Measurements from ENCODE around the gene GADD45G. TPM values are rescaled to one million over a fixed set of nuclear protein-coding genes. Genes with fewer than 3 reads are reported as not detected.

Gene GADD45G
- total RNA-seq, 1 experiment from 2014 or later = 10.6 TPM

GRCh38 chr9:89638359-89638758 lies 33.5 kb downstream of the GADD45G start:
- no peak overlapping the region for H3K27ac Mint-ChIP-seq
- ATAC-seq = no peak
- no peaks in the 10 kb centered on the region for H3K36me3 Mint-ChIP-seq
- peaks cover 8% of the 10 kb centered on the region for H3K4me1 Mint-ChIP-seq
- H3K27me3 Mint-ChIP-seq (ENCODE audit: low read depth) = no peaks in the 10 kb centered on the region; the same call in 1 of the 2 replicates
- POLR2A ChIA-PET = no interaction called here
- CTCF ChIA-PET = interaction anchor here (0.9 to 1.8 kb wide), 3 partner anchors 10 to 50 kb away, joined by 3 to 5 read pairs (median 3); no protein-coding TSS in a partner anchor
- H3K4me3 Mint-ChIP-seq = no peak overlapping the region
- H3K9me3 Mint-ChIP-seq = no peaks in the 10 kb centered on the region
- no peak for DNase-seq (ENCODE audit: low spot score)
- TF ChIP-seq EMX1 (CRISPR knock-in tag; IDR thresholded peaks at IDR 0.05) (no peak), ETV6 (CRISPR knock-in tag; IDR thresholded peaks at IDR 0.05) (no peak), MYBL2 (CRISPR knock-in tag; IDR thresholded peaks at IDR 0.05) (no peak)
- TF ChIP-seq, protein P1, sequence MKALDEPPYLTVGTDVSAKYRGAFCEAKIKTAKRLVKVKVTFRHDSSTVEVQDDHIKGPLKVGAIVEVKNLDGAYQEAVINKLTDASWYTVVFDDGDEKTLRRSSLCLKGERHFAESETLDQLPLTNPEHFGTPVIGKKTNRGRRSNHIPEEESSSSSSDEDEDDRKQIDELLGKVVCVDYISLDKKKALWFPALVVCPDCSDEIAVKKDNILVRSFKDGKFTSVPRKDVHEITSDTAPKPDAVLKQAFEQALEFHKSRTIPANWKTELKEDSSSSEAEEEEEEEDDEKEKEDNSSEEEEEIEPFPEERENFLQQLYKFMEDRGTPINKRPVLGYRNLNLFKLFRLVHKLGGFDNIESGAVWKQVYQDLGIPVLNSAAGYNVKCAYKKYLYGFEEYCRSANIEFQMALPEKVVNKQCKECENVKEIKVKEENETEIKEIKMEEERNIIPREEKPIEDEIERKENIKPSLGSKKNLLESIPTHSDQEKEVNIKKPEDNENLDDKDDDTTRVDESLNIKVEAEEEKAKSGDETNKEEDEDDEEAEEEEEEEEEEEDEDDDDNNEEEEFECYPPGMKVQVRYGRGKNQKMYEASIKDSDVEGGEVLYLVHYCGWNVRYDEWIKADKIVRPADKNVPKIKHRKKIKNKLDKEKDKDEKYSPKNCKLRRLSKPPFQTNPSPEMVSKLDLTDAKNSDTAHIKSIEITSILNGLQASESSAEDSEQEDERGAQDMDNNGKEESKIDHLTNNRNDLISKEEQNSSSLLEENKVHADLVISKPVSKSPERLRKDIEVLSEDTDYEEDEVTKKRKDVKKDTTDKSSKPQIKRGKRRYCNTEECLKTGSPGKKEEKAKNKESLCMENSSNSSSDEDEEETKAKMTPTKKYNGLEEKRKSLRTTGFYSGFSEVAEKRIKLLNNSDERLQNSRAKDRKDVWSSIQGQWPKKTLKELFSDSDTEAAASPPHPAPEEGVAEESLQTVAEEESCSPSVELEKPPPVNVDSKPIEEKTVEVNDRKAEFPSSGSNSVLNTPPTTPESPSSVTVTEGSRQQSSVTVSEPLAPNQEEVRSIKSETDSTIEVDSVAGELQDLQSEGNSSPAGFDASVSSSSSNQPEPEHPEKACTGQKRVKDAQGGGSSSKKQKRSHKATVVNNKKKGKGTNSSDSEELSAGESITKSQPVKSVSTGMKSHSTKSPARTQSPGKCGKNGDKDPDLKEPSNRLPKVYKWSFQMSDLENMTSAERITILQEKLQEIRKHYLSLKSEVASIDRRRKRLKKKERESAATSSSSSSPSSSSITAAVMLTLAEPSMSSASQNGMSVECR (CRISPR knock-in tag; IDR thresholded peaks at IDR 0.05; ENCODE audit: borderline replicate concordance) = no peak

DNA sequence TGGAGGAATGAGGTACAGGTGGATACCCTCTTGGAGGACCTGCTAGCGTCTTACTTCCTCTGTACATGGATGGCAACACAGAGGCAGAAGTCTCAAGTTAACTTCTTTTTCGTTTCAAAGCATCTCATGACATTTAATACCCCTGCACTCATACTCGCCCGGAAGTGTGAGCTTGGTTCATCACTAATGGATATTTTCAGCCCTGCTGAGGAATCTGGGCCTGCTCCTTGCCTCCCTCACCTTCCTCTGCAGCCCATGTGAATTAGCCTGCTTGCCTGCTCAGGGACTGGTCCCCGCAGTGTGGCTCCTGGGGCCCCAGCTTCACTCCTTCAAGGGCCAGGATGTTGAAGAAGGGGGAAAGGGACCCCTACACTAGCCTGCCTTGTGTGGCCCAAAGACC lies 34.1 kb downstream of the GADD45G start:
- Mint-ChIP-seq H3K27ac (no peak overlapping the region), H3K27me3 (ENCODE audit: low read depth) (no peaks in the 10 kb centered on the region; the same call in 1 of the 2 replicates), H3K36me3 (no peaks in the 10 kb centered on the region), H3K9me3 (no peaks in the 10 kb centered on the region), H3K4me1 (peaks cover 8% of the 10 kb centered on the region), H3K4me3 (no peak overlapping the region)
- TF ChIP-seq CREM (CRISPR knock-in tag; IDR thresholded peaks at IDR 0.05) (no peak), GABPB1 (CRISPR knock-in tag; IDR thresholded peaks at IDR 0.05) (no peak), ZSCAN18 (CRISPR knock-in tag; IDR thresholded peaks at IDR 0.05) (no peak), ETV6 (CRISPR knock-in tag; IDR thresholded peaks at IDR 0.05) (no peak), ZNF416 (CRISPR knock-in tag; IDR thresholded peaks at IDR 0.05) (no peak), EMX1 (CRISPR knock-in tag; IDR thresholded peaks at IDR 0.05) (no peak), FOXP1 (CRISPR knock-in tag; IDR thresholded peaks at IDR 0.05; ENCODE audit: borderline replicate concordance) (no peak), NR3C1 (CRISPR knock-in tag; conservative IDR thresholded peaks at IDR 0.05; ENCODE audit: low read depth) (no peak), PRDM15 (CRISPR knock-in tag; IDR thresholded peaks at IDR 0.05) (no peak), ELF4 (CRISPR knock-in tag; IDR thresholded peaks at IDR 0.05; ENCODE audit: low read depth) (no peak), JUN (CRISPR knock-in tag; IDR thresholded peaks at IDR 0.05) (no peak), USF1 (CRISPR knock-in tag; IDR thresholded peaks at IDR 0.05) (no peak), ZNF396 (CRISPR knock-in tag; IDR thresholded peaks at IDR 0.05; ENCODE audit: borderline replicate concordance) (no peak), USF2 (CRISPR knock-in tag; IDR thresholded peaks at IDR 0.05) (no peak)
- TF ChIP-seq, protein P2, sequence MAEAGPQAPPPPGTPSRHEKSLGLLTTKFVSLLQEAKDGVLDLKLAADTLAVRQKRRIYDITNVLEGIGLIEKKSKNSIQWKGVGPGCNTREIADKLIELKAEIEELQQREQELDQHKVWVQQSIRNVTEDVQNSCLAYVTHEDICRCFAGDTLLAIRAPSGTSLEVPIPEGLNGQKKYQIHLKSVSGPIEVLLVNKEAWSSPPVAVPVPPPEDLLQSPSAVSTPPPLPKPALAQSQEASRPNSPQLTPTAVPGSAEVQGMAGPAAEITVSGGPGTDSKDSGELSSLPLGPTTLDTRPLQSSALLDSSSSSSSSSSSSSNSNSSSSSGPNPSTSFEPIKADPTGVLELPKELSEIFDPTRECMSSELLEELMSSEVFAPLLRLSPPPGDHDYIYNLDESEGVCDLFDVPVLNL (CRISPR knock-in tag; IDR thresholded peaks at IDR 0.05; ENCODE audit: borderline replicate concordance, low read depth) = no peak
- TF ChIP-seq, protein P1 (CRISPR knock-in tag; IDR thresholded peaks at IDR 0.05; ENCODE audit: borderline replicate concordance) = no peak
- ATAC-seq (no peak; the same call in 1 of the 2 replicates), DNase-seq (ENCODE audit: low spot score) (no peak)
- ChIA-PET POLR2A (no interaction called here), CTCF (interaction anchor here (0.9 to 1.8 kb wide), 8 partner anchors 10 to 175 kb away, joined by 3 to 5 read pairs (median 4); no protein-coding TSS in a partner anchor)
